ENCODE data around the gene CRYGD.

Gene CRYGD

DNA sequence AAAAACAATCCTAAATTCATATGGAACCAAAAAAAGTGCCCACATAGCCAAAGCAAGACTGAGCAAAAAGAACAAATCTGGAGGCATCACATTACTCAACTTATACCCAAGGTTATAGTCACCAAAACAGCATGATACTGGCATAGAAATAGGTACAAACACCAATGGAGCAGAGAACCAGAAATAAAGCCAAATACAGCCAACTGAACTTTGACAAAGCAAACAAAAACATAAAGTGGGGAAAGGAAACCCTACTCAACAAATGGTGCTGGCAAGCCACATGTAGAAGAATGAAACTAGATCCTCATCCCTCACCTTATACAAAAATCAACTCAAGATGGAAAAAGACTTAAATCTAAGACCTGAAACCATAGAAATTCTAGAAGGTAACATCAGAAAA lies 40.5 kb downstream of the CRYGD start:
- no peak for DNase-seq (ENCODE audit: low read depth)

DNA sequence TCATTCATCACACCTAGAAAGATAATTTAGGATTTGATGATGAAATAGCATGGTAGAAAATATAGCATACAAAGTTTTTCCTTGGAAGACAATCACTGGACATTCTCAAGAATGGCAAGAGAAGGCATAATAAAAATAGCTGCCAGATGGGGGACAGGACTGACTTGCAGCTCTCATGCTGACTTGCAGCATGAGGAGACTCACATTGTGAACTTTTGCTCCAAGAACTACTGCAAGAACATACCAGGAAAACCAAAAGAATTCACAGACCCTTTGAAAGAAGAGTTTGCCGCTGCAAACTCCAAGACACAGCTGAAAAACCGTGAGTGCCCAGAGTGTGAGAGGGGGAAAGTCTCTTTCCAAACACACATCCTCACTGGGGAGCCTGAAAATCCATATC lies 47.0 kb downstream of the CRYGD start:
- no peak for DNase-seq (ENCODE audit: low read depth)

GRCh38 chr2:208074610-208075356 lies 49.5 kb downstream of the CRYGD start:
- no peak for DNase-seq (ENCODE audit: low read depth)

DNA sequence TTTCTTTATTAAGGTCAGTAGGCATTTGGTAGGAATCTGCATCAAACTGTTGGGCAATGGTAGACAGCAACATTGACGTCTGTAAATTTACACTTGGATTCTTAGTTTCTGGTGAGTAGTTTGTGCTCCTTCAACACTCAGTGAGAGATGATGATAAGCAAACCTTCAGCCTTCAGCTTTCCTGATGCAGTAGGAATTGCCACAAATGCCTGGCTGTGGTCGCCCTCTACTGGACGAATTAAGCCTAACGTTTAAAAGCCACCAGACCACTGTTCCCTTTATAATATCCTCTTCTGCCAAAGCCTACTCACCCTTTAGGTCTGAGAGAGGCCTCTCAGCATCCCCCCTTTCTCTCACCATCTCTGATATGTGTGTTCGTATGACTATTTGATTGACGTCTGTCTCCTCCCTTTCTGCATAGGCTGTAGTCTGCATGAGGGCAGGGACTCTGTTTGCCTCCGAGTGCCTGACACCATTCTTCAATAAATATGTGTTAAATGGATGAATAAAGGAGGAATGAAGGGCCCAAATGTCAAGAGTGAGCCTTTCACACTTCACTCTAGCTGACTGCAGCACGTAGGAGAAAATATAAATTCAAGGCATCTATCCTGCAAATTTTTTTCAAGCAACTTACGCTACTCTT lies 52.0 kb downstream of the CRYGD start:
- peak; percentile 45 for DNase-seq (ENCODE audit: low read depth)

All from activated T-cell treated with anti-CD3 and anti-CD28 coated beads for 24 hours (primary cell).